H1 (cell line): ENCODE results near the gene EXOC6. TPM values are rescaled to one million over a fixed set of nuclear protein-coding genes. Genes with fewer than 3 reads are reported as not detected.

Experiments used
- CTCF ChIP-seq, 3 experiments: IDR thresholded peaks; 1 replicate in 2 of 3; 2 replicates in 1 of 3; pipeline versions ENCODE4 v1.5.1 to v1.6.1; 2011; ENCODE audit warnings: low read length in 3 of 3, mild to moderate bottlenecking in 3 of 3, inconsistent platforms in 2 of 3, low read depth in 1 of 3, moderate library complexity in 1 of 3; ENCODE audit not compliant: insufficient read depth in 1 of 3; ENCODE audit errors: control extremely low read depth in 1 of 3
- USF2 ChIP-seq: IDR thresholded peaks from 2 replicates; pipeline ENCODE4 v1.6.1; 2011; ENCODE audit warnings: low read length, improper control_type of control experiment
- polyA plus RNA-seq, 7 experiments: library from polyadenylated mRNA; depleted of rRNA in 3 of 7; stranded (reverse) in 5 of 7; unstranded in 2 of 7; fragments of >200 nt in 5 of 7; fragments of 200-250 nt in 2 of 7; gene quantifications; 1 replicate in 5 of 7; 2 replicates in 1 of 7; 4 replicates in 1 of 7; pipeline versions ENCODE4 v1.2.1 to v1.2.3, GENCODE V29; 2011 to 2013; ENCODE audit warnings: missing spikeins in 2 of 7, mixed read lengths in 2 of 7
- total RNA-seq: library from RNA; stranded (reverse); fragmentation: NEBNext Ultra II Directional; extraction: Animal tissue kit (Norgen Biotek cat#: 25700); gene quantifications from 2 replicates; pipeline ENCODE4 v1.2.1, GENCODE V29; 2021

The EXOC6 gene
- total and polyA plus RNA-seq, 2 of the 8 experiments (the other 6 are each of a cell fraction or from before 2014, with no cell fraction given) = 1.7 to 4.5 TPM

DNA sequence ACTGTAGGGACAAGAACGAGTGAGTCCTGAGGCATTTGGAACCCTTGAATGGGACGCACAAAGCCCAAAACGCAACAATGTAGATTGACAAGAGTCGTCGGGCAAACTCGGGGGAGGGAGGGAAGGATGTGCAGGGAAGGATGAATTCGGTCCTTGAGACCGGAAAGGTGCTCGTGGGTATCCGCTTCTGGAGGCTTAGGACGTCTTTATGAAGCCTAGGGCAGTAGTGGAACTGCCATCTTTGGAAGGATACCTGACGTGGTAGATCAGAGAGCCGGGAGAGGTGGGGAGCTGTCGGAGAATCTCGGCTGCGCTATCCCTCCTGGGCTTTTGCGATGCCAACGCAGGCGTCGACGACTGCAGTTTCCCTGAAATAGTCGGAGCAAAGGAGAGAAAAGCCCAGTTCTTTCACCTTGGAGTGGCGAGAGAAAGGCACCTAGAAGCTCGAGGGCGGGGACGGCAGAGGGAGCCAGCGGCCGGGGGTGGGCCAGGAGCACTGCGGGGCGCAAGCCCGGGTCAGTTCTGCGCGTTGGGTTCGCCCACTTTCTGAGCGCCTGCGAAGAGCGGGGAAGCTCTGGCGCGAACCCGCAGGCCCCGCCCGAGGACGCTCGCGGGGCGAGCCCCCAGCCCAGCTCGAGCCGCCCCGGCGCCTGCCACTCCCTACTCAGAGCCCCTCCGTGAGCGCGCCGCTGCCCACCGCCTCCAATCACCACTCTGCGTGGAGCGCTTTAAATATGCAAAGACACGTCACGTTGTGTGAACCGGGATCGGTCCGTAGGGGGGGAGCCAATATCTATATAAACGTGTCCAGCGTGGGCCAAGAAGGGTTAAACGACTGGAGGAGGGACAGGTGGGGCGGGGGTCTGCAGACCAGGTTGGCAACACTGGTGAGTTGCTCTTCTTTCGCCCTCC, 211.9 kb downstream of the EXOC6 start, which contains the start of gene CYP26C1 (continued):
- peak; percentile 8 to 14 (median 9); a peak in 3 of 4 replicates for TF ChIP-seq CTCF (IDR thresholded peaks at IDR 0.05; ENCODE audit: control extremely low read depth in 1 of 3, insufficient read depth in 1 of 3, low read depth in 1 of 3, low read length in 3 of 3)
- TF ChIP-seq USF2 = no peak
